Fibroblast of gingiva (primary cell): ENCODE results near the gene LIPM.
A peak's percentile ranks its signal among the peaks of the same experiment; 100 is the strongest.

Experiments
- DNase-seq: peaks from one replicate; pipeline ENCODE4 v3.0.0-alpha.2; 2011; ENCODE audit warnings: low read depth

LIPM gene, protein sequence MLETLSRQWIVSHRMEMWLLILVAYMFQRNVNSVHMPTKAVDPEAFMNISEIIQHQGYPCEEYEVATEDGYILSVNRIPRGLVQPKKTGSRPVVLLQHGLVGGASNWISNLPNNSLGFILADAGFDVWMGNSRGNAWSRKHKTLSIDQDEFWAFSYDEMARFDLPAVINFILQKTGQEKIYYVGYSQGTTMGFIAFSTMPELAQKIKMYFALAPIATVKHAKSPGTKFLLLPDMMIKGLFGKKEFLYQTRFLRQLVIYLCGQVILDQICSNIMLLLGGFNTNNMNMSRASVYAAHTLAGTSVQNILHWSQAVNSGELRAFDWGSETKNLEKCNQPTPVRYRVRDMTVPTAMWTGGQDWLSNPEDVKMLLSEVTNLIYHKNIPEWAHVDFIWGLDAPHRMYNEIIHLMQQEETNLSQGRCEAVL

GRCh38 chr10:88802523-88803285, at the start of gene LIPM:
TSS of gene LIPM (plus strand) at chr10:88802730. CDS start at chr10:88802897, 167 bp downstream.
- peak; percentile 24 for DNase-seq

DNA sequence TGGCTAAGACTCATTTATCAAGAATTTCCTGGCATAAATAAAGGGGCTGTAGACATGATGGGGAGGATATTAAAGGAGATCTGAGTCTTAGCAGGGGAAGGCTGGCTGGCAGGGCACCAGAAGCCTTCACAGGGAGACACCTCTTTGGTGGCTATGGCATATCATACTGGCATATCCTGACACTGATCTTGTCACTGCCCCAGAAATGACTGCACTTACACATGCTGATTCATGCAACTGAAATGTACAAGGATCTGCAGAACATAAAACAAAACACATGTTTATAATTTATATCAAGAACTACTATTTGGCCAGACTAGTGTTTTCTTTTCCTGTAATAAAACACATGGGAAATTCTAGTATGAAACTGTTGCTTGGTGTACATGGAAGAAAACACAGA, 48.2 kb upstream of the LIPM start:
- DNase-seq = peak; percentile 83

DNA sequence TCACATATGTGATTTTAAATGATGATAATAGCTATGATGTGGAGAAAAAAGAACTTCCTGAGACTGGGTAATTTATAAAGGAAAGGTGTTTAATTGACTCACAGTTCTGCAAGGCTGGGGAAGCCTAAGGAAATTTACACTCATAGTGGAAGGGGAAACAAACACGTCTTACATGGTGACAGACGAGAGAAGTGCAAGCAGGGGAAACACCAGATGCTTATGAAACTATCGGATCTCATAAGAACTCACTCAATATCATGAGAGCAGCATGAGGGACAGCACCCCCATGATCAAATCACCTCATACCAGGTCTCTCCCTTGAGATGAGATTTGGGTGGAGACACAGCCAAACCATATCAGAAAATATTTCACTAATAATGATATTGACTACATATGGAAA, 46.8 kb upstream of the LIPM start:
- DNase-seq = no peak

DNA sequence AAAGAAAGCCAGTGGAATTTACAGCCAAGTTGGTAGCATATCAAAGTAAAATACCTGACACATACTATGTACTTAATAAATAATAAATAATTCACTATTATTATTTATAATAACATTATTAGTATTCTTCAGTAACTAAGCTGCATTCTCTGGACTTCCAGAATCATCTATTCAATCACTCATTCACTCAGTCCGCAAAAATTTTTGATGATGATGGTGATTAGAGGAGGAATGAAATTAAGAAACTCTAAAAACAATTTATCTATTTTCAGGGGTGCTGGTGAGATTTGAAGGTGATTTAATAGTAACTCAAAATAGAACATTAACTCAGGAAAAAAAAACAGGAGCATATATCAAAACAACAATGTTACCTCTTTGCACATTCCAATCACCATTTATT, 45.9 kb upstream of the LIPM start:
- no peak for DNase-seq

- DNase-seq = peak; percentile 47
Measured at GRCh38 chr10:88759366-88760101, 43.0 kb upstream of the LIPM start, which contains the start of gene LIPN. TSS of gene LIPN (plus strand) at chr10:88760020. CDS start at chr10:88761406, 1,386 bp downstream.

DNA sequence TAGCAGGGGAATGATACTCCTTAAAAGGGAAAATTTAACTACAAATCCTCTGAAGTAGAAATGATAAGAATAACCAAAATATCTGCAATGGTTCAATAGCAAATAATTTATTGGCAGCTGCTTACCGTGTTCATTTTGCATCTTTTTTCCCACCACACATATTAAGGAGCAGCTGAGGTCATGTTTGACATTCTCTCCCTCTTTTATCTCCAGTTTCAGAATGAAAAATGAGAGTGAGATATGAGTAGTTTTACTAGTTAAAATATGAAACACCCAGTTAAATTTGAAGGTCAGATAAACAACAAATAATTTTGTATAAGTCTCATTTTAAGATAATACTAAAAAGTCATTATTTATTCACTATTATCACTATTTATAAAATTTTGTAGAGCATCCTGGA, 39.6 kb upstream of the LIPM start:
- no peak for DNase-seq

- DNase-seq = no peak
Measured at GRCh38 chr10:88763441-88763840, 39.1 kb upstream of the LIPM start.

DNA sequence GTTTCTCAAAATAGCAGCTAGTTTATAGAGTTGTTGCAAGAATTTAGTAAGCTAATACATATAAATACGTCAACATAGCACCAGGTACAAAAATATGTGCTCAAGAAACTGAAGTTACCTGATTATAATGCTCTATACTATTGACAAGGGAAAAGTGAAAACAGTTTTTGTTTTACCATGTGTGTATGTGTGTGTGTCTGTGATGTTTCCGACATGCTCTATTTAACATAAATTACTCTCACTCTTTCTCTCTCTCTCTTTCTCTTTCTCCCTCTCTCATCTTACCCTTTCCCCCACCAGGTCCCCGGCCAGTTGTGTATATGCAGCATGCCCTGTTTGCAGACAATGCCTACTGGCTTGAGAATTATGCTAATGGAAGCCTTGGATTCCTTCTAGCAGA, 38.4 kb upstream of the LIPM start:
- DNase-seq = no peak

DNA sequence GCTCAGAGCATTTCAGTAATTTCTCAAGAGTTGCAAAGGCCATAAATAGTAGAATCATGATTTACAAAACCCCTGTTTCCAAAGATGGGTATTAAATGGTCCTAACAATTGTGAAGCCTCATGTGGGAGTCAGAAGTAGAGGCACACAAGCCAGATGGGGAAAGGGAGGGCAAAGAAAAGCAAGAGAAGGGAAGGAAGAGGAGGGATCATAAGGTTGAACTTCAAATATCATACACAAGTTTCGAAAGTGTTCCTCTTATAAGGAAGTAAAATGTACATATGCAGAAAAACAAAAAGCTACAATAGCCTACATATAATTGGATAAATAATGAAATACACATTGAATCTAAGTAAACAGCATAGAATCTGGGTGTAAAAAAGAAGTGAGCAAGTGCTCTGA, 36.7 kb upstream of the LIPM start:
- no peak for DNase-seq

DNA sequence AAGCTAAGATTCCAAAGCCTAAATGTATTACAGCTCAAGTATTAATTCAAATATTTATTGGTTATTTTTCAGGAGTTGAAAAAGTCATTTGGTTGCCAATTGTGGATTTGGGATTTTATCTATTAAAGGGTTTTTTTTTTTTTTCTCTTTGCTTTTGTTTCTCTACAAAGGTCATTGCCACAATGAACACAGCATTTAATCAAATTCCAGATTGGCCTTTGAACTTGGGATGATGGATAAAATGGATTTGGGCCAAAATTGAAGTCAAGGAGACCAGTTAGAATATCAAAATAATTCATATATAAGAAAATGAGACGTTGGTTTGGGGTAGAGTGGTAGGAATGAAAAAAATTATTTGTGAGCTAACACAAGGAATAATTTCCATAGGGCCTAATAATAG, 33.1 kb upstream of the LIPM start:
- no peak for DNase-seq

GRCh38 chr10:88781206-88781605, 21.3 kb upstream of the LIPM start:
- DNase-seq = peak; percentile 61

DNA sequence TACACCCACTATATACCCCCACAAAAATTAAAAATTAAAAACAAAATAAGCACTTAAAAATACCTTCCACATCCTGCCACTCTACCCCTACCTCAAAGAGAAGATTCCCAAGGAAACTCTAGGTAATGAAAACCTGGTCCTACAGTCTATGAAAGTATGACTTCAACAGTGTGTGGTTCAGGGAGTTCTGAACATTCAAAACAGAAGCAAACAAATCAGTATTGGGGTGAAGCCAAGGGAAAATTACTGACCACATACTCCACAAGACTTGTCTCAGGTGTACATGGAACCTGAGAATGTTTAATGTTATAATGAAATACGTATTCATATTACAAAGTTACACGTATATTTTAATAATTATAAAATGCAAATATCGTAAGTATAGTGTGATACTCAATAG, 20.3 kb upstream of the LIPM start:
- no peak for DNase-seq

DNA sequence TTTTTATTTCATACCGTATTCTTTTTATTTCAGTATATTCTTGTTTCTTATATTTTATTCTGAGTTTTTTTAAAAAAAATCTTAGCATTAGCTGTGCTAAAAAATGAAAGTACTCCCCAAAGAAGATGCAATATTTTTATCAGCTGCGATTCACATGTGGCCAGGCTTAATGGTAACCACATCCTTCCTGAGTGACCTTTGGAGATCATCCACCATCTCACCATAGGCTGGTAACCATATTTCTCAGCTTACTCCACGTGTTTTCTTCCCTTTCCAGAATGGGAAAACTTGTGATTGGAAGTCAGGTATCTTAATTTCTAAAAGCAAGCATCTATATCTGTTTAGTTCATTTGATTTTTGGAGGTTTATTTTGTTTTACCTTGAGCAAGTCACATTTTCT, 18.8 kb upstream of the LIPM start:
- DNase-seq = no peak

DNA sequence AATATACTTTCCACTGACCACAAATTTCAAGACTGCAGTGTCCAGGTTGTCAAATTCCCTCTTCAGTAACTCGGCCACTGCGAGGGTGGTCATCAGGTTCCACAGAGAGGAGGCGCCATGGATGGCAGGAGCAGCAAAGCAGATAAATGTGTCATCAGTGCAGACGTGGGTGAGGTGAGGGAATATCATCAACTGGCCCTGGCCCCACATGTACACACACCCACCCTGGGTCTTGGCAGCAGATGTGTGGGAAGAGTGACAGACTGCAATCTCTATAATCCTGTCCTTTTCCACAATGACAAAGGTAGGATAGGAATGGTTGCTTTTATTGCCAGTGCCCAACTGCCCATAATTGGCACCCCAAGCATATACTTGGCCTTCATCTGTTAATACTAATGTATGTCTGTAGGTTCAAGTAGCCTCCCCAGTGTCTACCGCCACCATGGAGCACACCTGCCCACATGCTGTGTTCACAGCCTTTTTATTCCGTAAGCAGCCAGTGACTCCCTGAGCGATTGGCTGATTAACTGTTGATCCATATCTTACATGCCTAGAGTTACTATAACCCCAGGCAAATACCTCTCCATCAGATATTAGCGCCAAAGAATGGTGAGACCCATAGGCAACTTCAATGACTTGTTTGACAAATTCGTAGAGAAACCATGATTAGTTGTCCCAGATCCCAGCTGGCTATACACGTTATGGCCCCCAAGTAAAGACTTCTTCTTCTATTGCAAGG, 16.3 kb upstream of the LIPM start:
- no peak for DNase-seq

- DNase-seq = no peak
Measured at GRCh38 chr10:88787463-88787862, 15.1 kb upstream of the LIPM start.

GRCh38 chr10:88788924-88789323, 13.6 kb upstream of the LIPM start:
- no peak for DNase-seq

- no peak for DNase-seq
Measured at GRCh38 chr10:88791924-88792323, 10.6 kb upstream of the LIPM start.

GRCh38 chr10:88792661-88793060, 9.9 kb upstream of the LIPM start:
- DNase-seq = peak; percentile 71

DNA sequence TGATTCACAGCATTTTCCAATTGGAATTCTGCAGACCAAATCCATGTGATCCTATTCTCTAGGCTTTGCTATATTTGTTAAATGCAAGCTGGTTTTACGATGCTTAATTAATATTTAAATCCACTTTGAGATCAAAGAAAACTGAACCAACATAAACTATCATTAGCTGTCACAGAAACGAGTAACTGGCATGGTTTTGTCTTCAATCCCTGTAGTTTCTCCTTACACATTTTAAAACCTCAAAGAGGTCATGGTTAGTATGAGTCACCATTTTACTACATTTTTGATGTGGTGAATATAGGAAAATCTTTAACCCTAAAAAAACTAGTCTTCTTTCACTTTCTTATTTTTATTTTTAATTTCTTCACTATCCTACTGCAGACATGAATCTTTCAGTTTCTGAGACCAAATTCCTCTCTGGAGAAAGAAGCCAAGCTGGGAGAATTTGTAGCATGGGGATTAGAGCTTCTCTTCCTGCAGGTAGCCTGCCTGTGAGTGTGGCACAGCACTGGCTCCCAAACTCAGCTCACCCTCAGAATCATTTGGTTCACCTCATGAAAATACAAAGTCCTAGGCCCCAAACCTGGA, 8.7 kb upstream of the LIPM start:
- peak; percentile 38 for DNase-seq

GRCh38 chr10:88794731-88795130, 7.8 kb upstream of the LIPM start:
- peak; percentile 89 for DNase-seq
